GM21423 (cell line): ENCODE results near the gene HMCN2.
"Not testable (repeated sequence)": the region's sequence is repeated elsewhere in the genome, so short reads cannot be mapped to it uniquely, and the experiment has no call there.

Experiments used
- ATAC-seq: cut with Tn5 transposase; IDR thresholded peaks from one replicate; pipeline ENCODE4 v1.9.1; 2021; ENCODE audit warnings: mild to moderate bottlenecking, moderate library complexity; ENCODE audit not compliant: unreplicated experiment

The HMCN2 gene

DNA sequence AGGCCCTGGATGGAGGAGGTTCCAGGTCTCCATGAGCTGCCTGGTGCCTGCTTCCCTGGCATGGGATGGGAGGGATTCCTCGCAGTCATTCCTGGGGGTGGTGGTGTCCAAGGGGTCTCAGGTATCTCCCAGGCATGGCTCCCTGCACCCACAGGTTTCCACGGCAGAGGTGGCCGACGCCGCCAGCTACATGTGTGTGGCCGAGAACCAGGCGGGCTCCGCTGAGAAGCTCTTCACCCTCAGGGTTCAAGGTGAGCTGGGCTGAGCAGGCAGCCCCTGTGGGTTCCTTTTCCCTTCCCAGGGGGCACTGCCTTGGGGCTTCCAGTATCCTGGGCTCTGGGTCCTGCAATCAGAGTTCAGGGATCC is 117.8 kb downstream of the HMCN2 start:
- no peak for ATAC-seq

DNA sequence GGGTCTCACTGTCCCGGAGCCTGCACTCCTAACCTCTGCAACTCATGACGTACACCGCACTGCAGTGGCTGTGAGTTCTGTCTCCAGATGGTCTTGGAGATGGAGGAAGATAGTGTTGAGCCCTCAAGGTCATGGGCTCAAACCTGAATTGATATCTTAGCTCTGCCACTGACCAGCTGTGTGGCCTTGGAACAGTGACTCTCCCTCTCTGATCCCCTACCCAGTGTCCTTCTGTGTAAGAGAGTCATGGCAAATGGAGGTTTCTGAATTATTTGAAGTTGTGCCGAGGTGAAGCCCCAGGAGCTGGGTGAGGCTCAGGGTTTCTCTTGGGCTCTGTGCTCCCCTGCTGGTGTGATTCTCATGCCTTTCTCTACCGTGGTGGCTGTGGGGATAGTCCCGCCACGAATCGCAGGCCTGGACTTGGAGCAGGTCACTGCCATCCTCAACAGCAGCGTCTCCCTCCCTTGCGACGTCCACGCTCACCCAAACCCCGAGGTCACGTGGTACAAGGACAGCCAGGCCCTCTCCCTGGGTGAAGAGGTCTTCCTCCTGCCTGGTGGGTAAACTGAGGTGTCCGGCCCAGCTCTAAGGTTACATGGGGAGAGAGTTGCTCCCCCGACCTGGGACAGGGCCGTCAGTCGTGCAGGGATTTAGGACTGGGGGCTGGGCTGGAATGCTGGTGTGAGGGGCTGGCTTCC is 118.6 kb downstream of the HMCN2 start:
- no peak for ATAC-seq

DNA sequence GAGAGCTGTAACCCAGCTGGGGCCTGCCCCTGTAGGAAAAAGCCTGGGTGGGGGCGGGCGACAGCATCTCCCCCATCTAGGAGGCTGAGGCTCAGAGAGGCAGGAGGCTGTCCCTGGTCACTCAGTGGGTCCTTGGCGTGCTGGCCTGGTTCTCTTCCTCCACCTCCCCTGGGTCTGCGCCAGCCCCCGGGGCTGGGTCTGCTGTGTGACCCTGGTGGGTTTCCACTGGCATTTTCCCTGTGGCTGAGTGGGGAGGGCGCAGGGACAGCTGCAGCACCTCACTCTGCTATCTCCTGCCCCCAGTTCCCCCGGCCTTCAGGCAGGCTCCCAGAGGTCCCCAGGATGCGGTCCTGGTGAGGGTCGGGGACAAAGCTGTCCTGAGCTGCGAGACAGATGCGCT is 119.7 kb downstream of the HMCN2 start:
- ATAC-seq: no peak

DNA sequence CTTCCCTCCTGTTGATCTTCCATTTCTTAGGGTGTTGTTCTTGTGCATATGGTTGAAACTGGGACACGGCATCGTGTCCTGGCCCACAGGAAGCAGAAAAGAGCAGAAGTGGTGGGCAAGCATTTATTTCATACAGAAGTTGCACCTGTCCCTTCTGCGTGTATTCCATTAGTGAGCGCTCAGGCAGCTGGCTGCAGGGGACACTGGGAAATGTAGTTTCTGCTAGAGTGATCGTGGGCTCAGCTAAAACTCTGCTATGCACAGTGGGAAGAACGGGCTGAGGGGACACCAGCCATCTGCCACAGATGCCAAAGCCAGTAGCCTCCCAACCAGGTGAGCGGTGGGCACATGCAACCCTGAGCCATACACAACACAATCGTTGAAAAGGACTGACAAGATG is 121.8 kb downstream of the HMCN2 start:
- ATAC-seq: no peak

DNA sequence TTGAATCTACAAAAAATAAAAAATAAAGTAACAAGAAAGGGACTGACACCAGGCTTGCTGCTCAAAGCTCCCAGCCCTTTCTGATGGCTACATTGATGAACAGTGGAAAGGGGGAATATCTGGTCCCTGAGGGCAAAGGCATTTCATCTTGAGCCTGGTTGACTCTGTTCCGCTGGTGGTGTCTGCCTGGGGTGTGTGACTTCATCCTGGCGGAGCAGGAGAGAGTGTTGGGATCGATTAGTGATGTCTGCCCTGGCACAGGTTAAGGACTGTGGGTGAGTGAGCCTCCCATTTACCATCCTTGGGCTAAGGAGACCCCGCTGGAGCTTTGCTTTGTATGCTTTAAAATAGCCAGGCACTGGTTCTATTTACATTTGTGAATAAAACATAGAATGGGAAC is 122.3 kb downstream of the HMCN2 start:
- no peak for ATAC-seq

DNA sequence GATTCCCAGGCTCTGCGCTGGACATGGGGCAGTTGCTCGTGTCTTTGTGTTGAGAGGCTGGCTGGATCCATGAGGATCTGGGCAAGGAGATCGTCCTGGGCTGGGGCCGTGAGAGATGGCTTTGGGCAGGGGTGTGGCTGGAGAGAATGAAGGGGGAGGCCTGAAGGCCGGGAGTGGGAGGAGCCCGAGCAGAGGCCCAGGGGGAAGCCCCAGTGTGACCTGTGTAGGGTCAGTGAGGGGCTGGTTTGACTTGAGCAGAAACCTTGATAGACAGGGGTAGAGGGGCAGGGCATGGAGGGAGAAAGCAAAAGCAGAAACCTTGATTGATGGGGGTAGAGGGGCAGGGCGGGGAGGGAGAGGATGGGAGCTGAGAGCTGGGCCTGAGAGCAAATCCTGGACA is 124.8 kb downstream of the HMCN2 start:
- ATAC-seq: no peak

DNA sequence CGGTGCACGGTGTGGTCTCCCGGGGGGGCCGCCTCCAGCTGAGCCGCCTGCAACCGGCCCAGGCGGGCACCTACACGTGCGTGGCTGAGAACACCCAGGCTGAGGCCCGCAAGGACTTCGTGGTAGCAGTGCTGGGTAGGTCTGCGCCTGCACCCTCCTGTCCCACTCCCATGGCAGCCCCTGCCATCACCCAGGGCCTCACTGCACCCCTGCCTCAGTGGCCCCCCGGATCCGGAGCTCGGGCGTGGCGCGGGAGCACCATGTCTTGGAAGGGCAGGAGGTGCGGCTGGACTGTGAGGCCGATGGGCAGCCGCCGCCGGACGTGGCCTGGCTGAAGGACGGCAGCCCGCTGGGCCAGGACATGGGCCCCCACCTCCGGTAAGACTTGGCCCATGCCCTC is 125.4 kb downstream of the HMCN2 start:
- ATAC-seq: no peak

DNA sequence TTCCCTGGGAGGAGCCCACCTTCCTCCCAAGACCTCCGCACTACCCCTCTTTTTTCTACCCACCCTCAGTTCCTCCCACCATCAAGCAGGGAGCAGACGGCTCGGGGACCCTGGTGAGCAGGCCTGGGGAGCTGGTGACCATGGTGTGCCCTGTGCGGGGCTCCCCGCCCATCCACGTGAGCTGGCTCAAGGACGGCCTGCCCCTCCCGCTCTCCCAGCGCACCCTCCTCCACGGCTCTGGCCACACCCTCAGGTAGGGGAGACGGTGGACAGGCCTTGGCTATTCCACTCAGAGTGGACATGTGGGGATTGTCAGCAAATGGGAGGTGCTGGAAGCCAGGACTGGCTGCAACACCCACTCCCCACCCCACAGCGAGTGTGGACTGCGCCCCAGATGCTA is 126.3 kb downstream of the HMCN2 start:
- ATAC-seq: no peak

DNA sequence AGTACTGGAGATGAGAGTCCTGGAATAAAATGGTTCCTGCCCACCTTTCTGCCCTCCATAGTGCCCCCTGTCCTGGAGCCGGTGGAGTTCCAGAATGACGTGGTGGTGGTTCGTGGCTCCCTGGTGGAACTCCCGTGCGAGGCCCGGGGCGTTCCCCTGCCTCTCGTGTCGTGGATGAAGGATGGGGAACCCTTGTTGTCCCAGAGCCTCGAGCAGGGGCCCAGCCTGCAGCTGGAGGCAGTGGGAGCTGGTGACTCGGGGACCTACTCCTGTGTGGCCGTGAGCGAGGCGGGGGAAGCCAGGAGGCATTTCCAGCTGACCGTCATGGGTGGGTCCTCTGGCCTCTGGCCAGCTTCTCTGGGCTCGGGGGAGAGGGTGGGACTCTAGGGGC is 128.1 kb downstream of the HMCN2 start:
- no peak for ATAC-seq

DNA sequence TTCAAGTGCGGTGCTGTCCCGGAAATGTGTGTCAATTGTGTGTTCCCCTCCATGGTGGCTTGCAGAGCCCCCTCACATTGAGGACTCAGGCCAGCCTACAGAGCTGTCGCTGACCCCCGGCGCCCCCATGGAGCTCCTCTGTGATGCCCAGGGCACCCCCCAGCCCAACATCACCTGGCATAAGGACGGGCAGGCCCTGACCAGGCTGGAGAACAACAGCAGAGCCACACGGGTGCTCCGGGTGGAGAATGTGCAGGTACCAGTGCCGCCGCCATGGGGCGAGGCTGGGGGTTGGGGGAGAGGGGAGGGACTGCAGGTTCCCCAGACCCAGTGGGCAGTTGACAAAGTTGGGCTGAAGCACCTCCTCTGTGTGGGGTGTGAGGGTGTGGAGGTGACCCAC is 128.8 kb downstream of the HMCN2 start:
- no peak for ATAC-seq

DNA sequence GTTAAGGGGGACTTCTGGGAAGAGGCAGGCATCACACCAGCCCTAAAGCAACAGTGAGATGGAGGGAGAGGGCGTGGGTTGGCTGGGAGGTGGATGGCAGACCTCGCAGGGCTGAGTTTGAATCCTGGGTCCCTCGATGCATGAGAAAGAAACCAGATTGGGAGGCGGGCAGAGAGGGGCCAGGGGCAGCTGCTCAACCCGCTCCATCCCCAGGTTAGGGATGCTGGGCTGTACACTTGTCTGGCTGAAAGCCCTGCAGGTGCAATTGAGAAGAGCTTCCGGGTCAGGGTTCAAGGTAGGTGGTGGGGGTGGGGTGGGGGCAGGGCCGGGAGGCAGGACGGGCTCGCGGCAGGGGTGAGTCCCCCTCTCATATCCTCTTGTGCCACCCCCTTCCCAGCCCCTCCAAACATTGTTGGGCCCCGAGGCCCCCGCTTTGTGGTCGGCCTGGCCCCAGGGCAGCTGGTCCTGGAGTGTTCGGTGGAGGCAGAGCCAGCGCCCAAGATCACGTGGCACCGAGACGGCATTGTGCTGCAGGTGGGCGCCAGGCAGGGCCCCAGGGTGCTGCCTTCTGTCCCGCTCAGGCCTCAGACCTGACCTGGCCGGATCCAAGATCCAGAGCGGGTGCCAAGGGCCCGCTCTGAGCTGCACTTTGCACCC is 129.4 kb downstream of the HMCN2 start:
- ATAC-seq: no peak

DNA sequence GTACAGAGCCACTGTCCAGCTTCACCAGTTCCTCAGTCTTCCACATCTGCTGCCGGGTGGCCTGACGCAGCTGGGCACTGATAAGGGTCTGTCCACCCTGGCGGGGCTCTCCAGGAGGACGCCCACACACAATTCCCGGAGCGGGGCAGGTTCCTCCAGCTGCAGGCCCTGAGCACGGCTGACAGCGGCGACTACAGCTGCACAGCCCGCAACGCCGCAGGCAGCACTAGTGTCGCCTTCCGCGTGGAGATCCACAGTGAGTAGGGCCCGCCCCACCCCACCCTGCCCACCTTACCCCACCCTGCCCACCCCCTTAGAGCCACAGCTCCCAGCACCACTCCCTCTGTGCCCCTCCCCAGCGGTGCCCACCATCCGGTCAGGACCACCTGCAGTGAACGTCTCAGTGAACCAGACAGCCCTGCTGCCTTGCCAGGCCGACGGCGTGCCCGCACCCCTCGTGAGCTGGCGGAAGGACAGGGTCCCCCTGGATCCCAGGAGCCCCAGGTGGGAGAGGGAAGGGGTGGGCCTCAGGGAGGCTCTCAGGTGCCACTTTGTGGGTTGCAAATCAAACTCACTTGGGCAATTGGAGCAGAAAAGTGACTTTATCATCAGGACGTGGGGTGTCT is 130.4 kb downstream of the HMCN2 start:
- no peak for ATAC-seq

DNA sequence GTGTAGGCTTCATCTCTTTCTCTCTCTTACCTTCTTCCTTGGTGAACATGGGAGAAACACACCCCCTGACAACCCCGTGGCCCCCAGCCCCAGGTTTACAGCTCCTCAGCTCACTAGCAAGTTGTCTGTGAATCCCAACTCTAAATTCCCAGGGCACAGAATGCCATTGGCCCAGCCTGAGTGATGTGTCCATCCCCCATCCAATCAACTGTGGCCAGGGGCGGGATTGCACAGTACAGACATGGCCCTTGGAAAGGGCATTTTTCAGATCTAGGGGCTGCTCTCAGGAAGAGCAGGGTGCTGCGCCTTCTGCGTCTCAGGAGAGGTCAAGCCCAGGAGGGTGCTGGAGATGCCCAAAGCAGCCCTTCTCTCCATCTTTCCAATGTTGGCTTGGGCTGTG is 131.0 kb downstream of the HMCN2 start:
- ATAC-seq: no peak

DNA sequence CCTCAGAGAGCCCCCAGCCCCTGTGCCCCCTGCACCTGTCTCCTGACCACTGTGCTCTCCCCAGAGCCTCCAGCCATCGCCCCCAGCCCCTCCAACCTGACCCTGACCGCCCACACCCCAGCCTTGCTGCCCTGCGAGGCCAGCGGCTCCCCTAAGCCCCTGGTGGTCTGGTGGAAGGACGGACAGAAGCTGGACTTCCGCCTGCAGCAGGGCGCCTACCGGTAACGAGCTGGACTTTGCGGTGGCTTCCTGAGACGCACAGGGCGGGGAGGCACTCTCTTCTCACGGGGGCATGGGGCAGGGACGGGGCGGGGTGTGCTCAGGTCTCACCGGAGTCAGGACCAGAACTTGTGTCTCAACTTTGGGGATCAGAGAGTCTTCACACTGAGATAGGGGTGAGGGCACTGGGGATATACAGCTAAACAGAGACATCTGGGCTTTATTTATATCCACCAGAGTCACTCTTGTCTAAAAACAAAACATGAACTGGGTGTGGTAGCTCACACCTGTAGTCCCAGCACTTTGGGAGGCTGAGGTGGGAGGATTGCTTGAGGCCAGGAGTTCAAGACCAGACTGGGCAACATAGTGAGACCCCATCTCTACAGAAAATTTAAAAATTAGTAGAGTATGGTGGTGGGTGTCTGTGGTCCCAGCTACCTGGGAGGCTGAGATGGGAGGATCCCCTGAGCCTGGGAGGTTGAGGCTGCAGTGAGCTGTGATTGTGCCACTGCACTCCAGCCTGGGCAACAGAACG is 133.1 kb downstream of the HMCN2 start:
- ATAC-seq: no peak

DNA sequence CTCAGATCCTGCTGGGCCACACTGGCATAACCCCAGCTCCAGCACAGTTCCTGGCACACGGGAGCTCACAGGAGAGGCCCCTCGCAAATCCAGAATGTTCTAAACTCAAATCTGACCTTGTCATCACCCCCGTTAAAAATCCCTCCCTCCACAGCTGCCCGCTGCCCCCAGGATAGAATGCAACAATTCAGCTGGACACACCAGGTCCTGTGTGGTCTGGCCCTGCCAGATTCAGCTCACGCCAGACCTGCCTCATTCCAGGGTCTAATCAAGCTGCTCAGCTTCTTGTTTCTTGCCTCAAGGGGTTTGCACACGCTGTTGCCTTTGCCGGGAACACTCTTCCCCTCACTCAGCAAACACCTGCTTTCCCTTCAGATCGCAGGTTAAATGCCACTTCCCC is 134.2 kb downstream of the HMCN2 start:
- ATAC-seq: no peak

DNA sequence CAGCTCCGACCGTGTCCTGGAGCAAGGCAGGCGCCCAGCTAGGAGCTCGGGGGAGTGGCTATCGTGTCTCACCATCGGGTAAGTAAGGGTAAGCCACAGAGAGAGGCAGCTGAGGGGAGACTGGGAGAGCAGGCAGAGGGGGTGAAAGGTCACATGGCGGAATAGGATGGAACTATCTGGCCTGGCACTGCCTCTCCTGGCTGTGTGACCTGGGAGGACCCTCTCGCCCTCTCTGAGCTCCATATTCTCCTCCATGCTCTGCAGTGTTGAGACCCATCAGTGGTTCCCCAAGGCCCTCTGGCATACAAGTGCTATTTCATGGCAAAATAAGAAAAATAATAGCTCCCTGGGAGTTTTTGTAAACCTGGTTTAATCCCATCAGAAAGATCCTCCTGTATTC is 135.3 kb downstream of the HMCN2 start:
- ATAC-seq: no peak

DNA sequence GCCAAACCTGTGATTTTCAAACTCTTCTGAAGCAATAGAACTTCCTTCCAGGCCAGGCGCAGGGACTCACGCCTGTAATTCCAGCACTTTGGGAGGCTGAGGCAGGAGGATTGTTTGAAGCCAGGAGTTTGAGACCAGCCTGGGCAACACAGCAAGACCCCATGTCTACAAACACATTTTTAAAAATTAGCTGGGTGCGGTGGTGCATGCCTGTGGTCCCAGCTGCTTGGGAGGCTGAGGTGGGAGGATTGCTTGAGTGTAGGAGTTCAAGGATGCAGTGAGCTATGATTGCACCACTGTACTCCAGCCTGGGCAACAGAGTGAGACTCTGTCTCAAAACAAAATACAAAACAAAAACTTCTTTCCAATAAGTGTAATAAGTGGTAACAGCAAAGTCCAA is 136.2 kb downstream of the HMCN2 start:
- ATAC-seq: not testable (repeated sequence)

DNA sequence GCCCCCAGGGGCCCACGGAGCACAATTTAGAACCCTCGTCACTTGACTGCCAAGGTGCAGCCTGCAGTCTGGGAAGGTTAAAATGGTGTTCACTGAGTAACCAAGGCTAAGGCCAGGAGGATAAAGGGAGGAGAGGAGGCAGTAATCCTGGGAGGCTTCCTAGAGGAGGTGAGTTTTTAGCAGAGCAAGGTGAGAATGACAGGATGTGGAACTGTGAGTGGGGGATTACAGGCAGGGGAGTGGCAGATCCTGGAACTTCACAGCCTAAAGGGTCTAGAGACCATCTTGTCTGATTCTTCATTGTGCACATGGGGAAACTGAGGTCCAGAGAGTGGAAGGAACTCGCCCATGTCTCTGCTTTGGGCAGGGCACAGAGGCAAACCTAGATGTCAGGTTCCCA is 136.7 kb downstream of the HMCN2 start:
- no peak for ATAC-seq

DNA sequence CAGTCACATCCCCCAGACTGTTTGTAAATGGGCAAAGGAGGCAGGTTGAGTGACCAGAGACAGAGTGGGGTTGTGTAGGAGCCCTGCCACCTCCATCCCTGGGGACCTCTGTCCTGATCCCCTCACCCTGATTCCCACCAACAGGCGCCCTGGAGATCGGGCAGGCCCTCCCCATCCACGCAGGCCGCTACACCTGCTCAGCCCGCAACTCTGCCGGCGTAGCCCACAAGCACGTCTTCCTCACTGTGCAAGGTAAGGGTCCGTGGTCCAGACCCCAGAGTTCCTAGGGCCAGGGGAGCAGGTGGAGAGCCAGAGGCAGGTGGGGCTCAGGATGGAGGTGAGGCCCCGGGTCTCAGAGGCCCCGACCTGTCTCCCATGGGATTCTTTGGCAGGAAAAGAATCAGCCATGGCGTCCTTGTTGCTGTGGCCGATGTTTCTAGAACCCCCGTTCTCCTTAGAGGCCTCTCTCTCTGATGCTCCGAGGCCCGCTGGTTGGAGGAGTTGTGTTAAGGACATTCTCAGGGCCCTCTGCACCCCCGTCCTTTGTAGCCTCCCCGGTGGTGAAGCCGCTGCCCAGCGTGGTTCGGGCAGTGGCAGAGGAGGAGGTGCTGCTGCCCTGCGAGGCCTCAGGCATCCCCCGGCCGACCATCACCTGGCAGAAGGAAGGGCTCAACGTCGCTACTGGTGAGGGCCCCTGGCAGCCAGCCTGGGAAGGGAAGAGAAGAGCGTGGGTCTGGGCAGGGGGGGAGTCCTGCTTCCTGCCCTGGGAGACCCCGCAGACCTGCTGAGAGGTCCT is 137.3 kb downstream of the HMCN2 start:
- ATAC-seq: no peak

DNA sequence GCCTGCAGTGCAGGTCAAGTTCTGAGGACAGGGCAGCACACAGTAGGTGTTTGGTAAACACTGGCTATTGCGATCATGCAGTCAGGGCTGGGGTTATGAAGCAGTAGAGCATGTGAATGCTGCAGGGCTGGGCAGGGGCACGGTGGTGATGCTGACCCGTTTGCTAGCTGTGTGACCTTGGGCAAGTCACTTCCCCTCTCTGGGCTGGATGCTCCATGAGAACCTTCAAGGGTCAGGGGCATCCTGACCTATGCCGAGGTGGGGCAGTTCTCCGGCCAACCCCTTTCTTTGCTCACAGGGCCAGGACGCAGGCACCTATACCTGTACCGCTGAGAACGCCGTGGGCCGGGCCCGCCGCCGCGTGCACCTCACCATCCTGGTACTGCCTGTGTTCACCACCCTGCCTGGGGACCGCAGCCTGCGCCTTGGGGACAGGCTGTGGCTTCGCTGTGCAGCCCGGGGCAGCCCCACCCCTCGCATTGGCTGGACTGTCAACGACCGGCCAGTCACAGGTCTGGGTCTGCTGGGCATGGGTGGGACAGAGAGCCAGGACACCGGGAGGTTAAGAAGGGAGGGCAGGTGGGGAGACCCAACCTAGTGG is 140.2 kb downstream of the HMCN2 start:
- no peak for ATAC-seq
